GM12892 (cell line): ENCODE data around the gene TP73.

Experiments used
- POLR2A ChIP-seq: IDR thresholded peaks from 2 replicates; pipeline ENCODE4 v1.6.1; 2011; ENCODE audit warnings: low read depth, low read length, control low read depth
- POLR2AphosphoS5 ChIP-seq: IDR thresholded peaks from 2 replicates; pipeline ENCODE4 v1.6.1; 2011; ENCODE audit warnings: low read depth, low read length, control low read depth
- TAF1 ChIP-seq: IDR thresholded peaks from 2 replicates; pipeline ENCODE4 v1.6.1; 2011; ENCODE audit warnings: low read depth, mild to moderate bottlenecking, control low read depth, low read length, borderline replicate concordance

GRCh38 chr1:3669971-3670431, 17.7 kb downstream of the TP73 start:
- TF ChIP-seq POLR2AphosphoS5 (no peak), POLR2A (no peak), TAF1 (no peak)
